Glomerular visceral epithelial cell (primary cell): ENCODE measurements around the gene NTSR1.
A peak's percentile ranks its signal among the peaks of the same experiment; 100 is the strongest.

ENCODE experiments used
- DNase-seq: peaks from one replicate; pipeline ENCODE4 v3.0.0-alpha.2; 2016; ENCODE audit errors: extremely low spot score

The NTSR1 gene

GRCh38 chr20:62693524-62693922, 15.1 kb upstream of the NTSR1 start:
- DNase-seq, result no peak

- DNase-seq, result no peak
These were observed 14.5 kb upstream of the NTSR1 start for GRCh38 chr20:62694106-62694505.

- no peak for DNase-seq
These were observed 13.8 kb upstream of the NTSR1 start for GRCh38 chr20:62694868-62695267.

- DNase-seq, result no peak
These were observed 12.9 kb upstream of the NTSR1 start for GRCh38 chr20:62695448-62696414.

- DNase-seq, result no peak
These were observed 12.1 kb upstream of the NTSR1 start for GRCh38 chr20:62696434-62696957.

- no peak for DNase-seq
These were observed 11.6 kb upstream of the NTSR1 start for GRCh38 chr20:62696989-62697388.

- DNase-seq, result no peak
These were observed 11.1 kb upstream of the NTSR1 start for GRCh38 chr20:62697468-62697912.

- DNase-seq, result no peak
These were observed 10.4 kb upstream of the NTSR1 start for GRCh38 chr20:62698231-62698630.

- DNase-seq, result no peak
These were observed 9.3 kb upstream of the NTSR1 start for GRCh38 chr20:62699296-62699695.

- no peak for DNase-seq
These were observed 8.9 kb upstream of the NTSR1 start for GRCh38 chr20:62699741-62700140.

GRCh38 chr20:62700261-62700930, 8.2 kb upstream of the NTSR1 start:
- no peak for DNase-seq

- no peak for DNase-seq
These were observed 7.2 kb upstream of the NTSR1 start for GRCh38 chr20:62701161-62702012.

GRCh38 chr20:62702013-62702300, 6.7 kb upstream of the NTSR1 start:
- no peak for DNase-seq

GRCh38 chr20:62702895-62703852, 5.5 kb upstream of the NTSR1 start:
- peak; percentile 84 for DNase-seq

- no peak for DNase-seq
These were observed 4.8 kb upstream of the NTSR1 start for GRCh38 chr20:62703853-62704228.

GRCh38 chr20:62704341-62704948, 4.2 kb upstream of the NTSR1 start:
- DNase-seq, result peak; percentile 93

GRCh38 chr20:62705627-62706026, 3.0 kb upstream of the NTSR1 start:
- DNase-seq, result no peak

GRCh38 chr20:62706344-62706743, 2.3 kb upstream of the NTSR1 start:
- no peak for DNase-seq

GRCh38 chr20:62706857-62707256, 1.8 kb upstream of the NTSR1 start:
- DNase-seq, result no peak

- DNase-seq, result no peak
These were observed 1.2 kb upstream of the NTSR1 start for GRCh38 chr20:62707276-62707920.
